HepG2 (cell line): ENCODE measurements around the gene ASF1B. TPM values are rescaled to one million over a fixed set of nuclear protein-coding genes. Genes with fewer than 3 reads are reported as not detected.

Experiments used
- BCL6 ChIP-seq: IDR thresholded peaks from 2 replicates; pipeline ENCODE4 v1.6.1; 2016; ENCODE audit warnings: missing genetic modification reagents, missing compliant biosample characterization
- EHMT2 ChIP-seq: fragments of 200-600 bp; sonication (generic); IDR thresholded peaks from 2 replicates; pipeline ENCODE4 v1.7.0; 2017; ENCODE audit warnings: antibody characterized with exemption, low read depth, low read length, borderline replicate concordance
- GATAD1 ChIP-seq: IDR thresholded peaks from 2 replicates; pipeline ENCODE4 v1.6.1; 2016; ENCODE audit warnings: missing genetic modification reagents, missing compliant biosample characterization
- GTF2F1 ChIP-seq: fragments of 150-350 bp; IDR thresholded peaks from 2 replicates; pipeline ENCODE4 v1.6.1; 2014; ENCODE audit warnings: low read length
- HDAC2 ChIP-seq: sonication (generic); formaldehyde crosslinking; IDR thresholded peaks from 2 replicates; pipeline ENCODE4 v1.4.0; 2020; ENCODE audit warnings: missing genetic modification reagents
- ISL2 ChIP-seq: sonication (generic); formaldehyde crosslinking; IDR thresholded peaks from 2 replicates; pipeline ENCODE4 v1.5.0; 2020; ENCODE audit warnings: missing genetic modification reagents
- MED8 ChIP-seq: sonication (generic); formaldehyde crosslinking; IDR thresholded peaks from 2 replicates; pipeline ENCODE4 v1.8.1; 2023; ENCODE audit warnings: mild to moderate bottlenecking, missing genetic modification reagents; ENCODE audit not compliant: insufficient replicate concordance
- MTA1 ChIP-seq: sonication (generic); formaldehyde crosslinking; IDR thresholded peaks from 2 replicates; pipeline ENCODE4 v1.4.0; 2020; ENCODE audit warnings: missing genetic modification reagents, mild to moderate bottlenecking, borderline replicate concordance
- SIX1 ChIP-seq: sonication (generic); formaldehyde crosslinking; IDR thresholded peaks from 2 replicates; pipeline ENCODE4 v1.4.0; 2020; ENCODE audit warnings: missing genetic modification reagents, borderline replicate concordance
- TBX3 ChIP-seq: fragments of 450-650 bp; IDR thresholded peaks from 2 replicates; pipeline ENCODE4 v1.6.1; 2017; ENCODE audit warnings: antibody characterized with exemption, mild to moderate bottlenecking, inconsistent platforms, borderline replicate concordance
- ZBTB1 ChIP-seq: sonication (generic); formaldehyde crosslinking; IDR thresholded peaks from 2 replicates; pipeline ENCODE4 v1.4.0; 2020; ENCODE audit warnings: missing genetic modification reagents, borderline replicate concordance
- ZC3H4 ChIP-seq: sonication (generic); formaldehyde crosslinking; IDR thresholded peaks from 2 replicates; pipeline ENCODE4 v1.4.0; 2020; ENCODE audit warnings: missing genetic modification reagents, borderline replicate concordance
- ZFP62 ChIP-seq: sonication (generic); formaldehyde crosslinking; IDR thresholded peaks from 2 replicates; pipeline ENCODE4 v1.4.0; 2020; ENCODE audit warnings: missing genetic modification reagents
- ZNF251 ChIP-seq: sonication (generic); formaldehyde crosslinking; IDR thresholded peaks from 2 replicates; pipeline ENCODE4 v1.9.0; 2021; ENCODE audit warnings: mild to moderate bottlenecking, missing genetic modification reagents
- ZNF253 ChIP-seq: sonication (generic); formaldehyde crosslinking; IDR thresholded peaks from 2 replicates; pipeline ENCODE4 v1.8.0; 2022; ENCODE audit warnings: mild to moderate bottlenecking, missing genetic modification reagents, borderline replicate concordance
- ZNF430 ChIP-seq: sonication (generic); formaldehyde crosslinking; IDR thresholded peaks from 2 replicates; pipeline ENCODE4 v1.9.0; 2021; ENCODE audit warnings: mild to moderate bottlenecking, missing genetic modification reagents
- ZNF431 ChIP-seq: sonication (generic); formaldehyde crosslinking; IDR thresholded peaks from 2 replicates; pipeline ENCODE4 v1.9.0; 2022; ENCODE audit warnings: missing genetic modification reagents, low read depth, mild to moderate bottlenecking, borderline replicate concordance
- ZNF577 ChIP-seq: sonication (generic); formaldehyde crosslinking; IDR thresholded peaks from 2 replicates; pipeline ENCODE4 v1.4.0; 2020; ENCODE audit warnings: mild to moderate bottlenecking, low read depth, missing genetic modification reagents, borderline replicate concordance
- ZNF737 ChIP-seq: sonication (generic); formaldehyde crosslinking; IDR thresholded peaks from 2 replicates; pipeline ENCODE4 v1.5.0; 2020; ENCODE audit warnings: missing genetic modification reagents, mild to moderate bottlenecking, borderline replicate concordance
- ZNF781 ChIP-seq: sonication (generic); formaldehyde crosslinking; IDR thresholded peaks from 2 replicates; pipeline ENCODE4 v1.5.1; 2020; ENCODE audit warnings: borderline replicate concordance, mild to moderate bottlenecking, missing genetic modification reagents; ENCODE audit errors: not compliant biosample characterization
- polyA plus RNA-seq, 8 experiments: library from polyadenylated mRNA; depleted of rRNA in 3 of 8; stranded (reverse) in 7 of 8; unstranded in 1 of 8; fragments of >200 nt; fragmentation: Illumina TruSeq in 4 of 8; extraction: Trizol in 4 of 8; gene quantifications; 2 replicates each; pipeline versions ENCODE4 v1.2.1 to v1.2.3, GENCODE V29; 2011 to 2016; ENCODE audit warnings: low read depth in 4 of 8, missing spikeins in 1 of 8, mixed read lengths in 1 of 8; ENCODE audit not compliant: insufficient read depth in 1 of 8
- total RNA-seq, 5 experiments: library from RNA; depleted of rRNA; stranded (reverse); fragments of >200 nt; fragmentation: Illumina TruSeq; extraction: Trizol; gene quantifications; 2 replicates each; pipeline ENCODE4 v1.2.3, GENCODE V29; 2016; ENCODE audit warnings: low read depth in 1 of 5
- TF ChIP-seq, protein P1 (sequence below), 2 experiments: fragments of 450-650 bp in 1 of 2; sonication (generic) in 1 of 2; formaldehyde crosslinking; IDR thresholded peaks; 2 replicates each; pipeline versions ENCODE4 v1.5.0 to v1.8.0; 2020 to 2022; ENCODE audit warnings: mild to moderate bottlenecking in 1 of 2, missing genetic modification reagents in 1 of 2
- TF ChIP-seq, protein P2 (sequence below): sonication (generic); formaldehyde crosslinking; conservative IDR thresholded peaks from 2 replicates; pipeline ENCODE4 v1.4.0; 2020; ENCODE audit warnings: mild to moderate bottlenecking, missing genetic modification reagents, moderate library complexity
- TF ChIP-seq, protein P3 (sequence below): sonication (generic); formaldehyde crosslinking; IDR thresholded peaks from 2 replicates; pipeline ENCODE4 v1.4.0; 2020; ENCODE audit warnings: missing genetic modification reagents
- TF ChIP-seq, protein P4 (sequence below): sonication (generic); formaldehyde crosslinking; IDR thresholded peaks from 2 replicates; pipeline ENCODE4 v1.4.0; 2020; ENCODE audit warnings: mild to moderate bottlenecking, missing genetic modification reagents

ASF1B gene
- total and polyA plus RNA-seq, 2 of the 13 experiments (the other 11 are each of a cell fraction or from before 2014, with no cell fraction given): 18.2 to 24.8 TPM

DNA sequence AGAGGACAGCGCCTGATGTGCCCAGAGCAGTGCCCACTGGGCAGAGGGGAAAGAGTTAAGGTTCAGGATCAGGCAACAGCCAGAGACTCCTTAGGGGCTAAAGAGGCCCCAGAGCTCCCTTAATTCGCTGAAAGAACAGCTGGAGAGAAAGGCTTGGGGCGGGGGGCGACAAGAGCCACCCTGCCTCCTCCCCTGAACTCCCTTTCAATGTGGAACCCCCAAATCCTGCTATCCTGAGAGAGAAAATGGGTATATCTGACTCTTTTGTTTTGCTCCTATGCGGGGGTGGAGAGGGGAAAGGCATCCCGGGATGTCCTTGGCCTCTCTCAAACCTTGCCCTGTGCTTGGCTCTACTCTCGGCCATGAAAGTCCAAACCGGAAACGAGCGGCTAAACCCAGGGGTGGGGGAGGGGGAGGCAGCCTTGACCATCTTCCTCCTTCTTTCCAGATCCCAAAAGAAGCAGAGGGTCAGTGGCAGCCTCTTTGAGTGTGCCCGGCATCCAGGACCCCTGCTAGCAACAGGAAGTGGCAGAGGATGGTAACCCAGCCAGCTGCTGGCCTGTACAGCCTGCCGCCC is 23.5 kb downstream of the ASF1B start (continued):
- TF ChIP-seq, protein P1, sequence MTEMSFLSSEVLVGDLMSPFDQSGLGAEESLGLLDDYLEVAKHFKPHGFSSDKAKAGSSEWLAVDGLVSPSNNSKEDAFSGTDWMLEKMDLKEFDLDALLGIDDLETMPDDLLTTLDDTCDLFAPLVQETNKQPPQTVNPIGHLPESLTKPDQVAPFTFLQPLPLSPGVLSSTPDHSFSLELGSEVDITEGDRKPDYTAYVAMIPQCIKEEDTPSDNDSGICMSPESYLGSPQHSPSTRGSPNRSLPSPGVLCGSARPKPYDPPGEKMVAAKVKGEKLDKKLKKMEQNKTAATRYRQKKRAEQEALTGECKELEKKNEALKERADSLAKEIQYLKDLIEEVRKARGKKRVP (CRISPR knock-in tag; IDR thresholded peaks at IDR 0.05): no peak
- TF ChIP-seq, protein P2, sequence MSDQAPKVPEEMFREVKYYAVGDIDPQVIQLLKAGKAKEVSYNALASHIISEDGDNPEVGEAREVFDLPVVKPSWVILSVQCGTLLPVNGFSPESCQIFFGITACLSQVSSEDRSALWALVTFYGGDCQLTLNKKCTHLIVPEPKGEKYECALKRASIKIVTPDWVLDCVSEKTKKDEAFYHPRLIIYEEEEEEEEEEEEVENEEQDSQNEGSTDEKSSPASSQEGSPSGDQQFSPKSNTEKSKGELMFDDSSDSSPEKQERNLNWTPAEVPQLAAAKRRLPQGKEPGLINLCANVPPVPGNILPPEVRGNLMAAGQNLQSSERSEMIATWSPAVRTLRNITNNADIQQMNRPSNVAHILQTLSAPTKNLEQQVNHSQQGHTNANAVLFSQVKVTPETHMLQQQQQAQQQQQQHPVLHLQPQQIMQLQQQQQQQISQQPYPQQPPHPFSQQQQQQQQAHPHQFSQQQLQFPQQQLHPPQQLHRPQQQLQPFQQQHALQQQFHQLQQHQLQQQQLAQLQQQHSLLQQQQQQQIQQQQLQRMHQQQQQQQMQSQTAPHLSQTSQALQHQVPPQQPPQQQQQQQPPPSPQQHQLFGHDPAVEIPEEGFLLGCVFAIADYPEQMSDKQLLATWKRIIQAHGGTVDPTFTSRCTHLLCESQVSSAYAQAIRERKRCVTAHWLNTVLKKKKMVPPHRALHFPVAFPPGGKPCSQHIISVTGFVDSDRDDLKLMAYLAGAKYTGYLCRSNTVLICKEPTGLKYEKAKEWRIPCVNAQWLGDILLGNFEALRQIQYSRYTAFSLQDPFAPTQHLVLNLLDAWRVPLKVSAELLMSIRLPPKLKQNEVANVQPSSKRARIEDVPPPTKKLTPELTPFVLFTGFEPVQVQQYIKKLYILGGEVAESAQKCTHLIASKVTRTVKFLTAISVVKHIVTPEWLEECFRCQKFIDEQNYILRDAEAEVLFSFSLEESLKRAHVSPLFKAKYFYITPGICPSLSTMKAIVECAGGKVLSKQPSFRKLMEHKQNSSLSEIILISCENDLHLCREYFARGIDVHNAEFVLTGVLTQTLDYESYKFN: peak; percentile 90
- TF ChIP-seq ZNF577 (CRISPR knock-in tag) (no peak), GTF2F1 (no peak), ZNF253 (CRISPR knock-in tag) (no peak), BCL6 (CRISPR knock-in tag) (no peak), ZBTB1 (no peak), MED8 (CRISPR knock-in tag) (no peak), EHMT2 (no peak), ZC3H4 (CRISPR knock-in tag) (no peak), ISL2 (no peak), MTA1 (0 out of 2 replicates have a peak, but pooled peaks have one; percentile 60), ZFP62 (CRISPR knock-in tag) (no peak), ZNF781 (CRISPR knock-in tag) (no peak), ZNF251 (CRISPR knock-in tag) (no peak), TBX3 (no peak), ZNF431 (CRISPR knock-in tag) (no peak), HDAC2 (CRISPR knock-in tag) (no peak), ZNF737 (CRISPR knock-in tag) (no peak), ZNF430 (CRISPR knock-in tag) (no peak), SIX1 (CRISPR knock-in tag) (no peak), GATAD1 (CRISPR knock-in tag) (0 out of 2 replicates have a peak, but pooled peaks have one; percentile 11)
- TF ChIP-seq, protein P3, sequence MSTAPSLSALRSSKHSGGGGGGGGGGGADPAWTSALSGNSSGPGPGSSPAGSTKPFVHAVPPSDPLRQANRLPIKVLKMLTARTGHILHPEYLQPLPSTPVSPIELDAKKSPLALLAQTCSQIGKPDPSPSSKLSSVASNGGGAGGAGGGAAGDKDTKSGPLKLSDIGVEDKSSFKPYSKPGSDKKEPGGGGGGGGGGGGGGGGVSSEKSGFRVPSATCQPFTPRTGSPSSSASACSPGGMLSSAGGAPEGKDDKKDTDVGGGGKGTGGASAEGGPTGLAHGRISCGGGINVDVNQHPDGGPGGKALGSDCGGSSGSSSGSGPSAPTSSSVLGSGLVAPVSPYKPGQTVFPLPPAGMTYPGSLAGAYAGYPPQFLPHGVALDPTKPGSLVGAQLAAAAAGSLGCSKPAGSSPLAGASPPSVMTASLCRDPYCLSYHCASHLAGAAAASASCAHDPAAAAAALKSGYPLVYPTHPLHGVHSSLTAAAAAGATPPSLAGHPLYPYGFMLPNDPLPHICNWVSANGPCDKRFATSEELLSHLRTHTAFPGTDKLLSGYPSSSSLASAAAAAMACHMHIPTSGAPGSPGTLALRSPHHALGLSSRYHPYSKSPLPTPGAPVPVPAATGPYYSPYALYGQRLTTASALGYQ (CRISPR knock-in tag): no peak
- TF ChIP-seq, protein P4, sequence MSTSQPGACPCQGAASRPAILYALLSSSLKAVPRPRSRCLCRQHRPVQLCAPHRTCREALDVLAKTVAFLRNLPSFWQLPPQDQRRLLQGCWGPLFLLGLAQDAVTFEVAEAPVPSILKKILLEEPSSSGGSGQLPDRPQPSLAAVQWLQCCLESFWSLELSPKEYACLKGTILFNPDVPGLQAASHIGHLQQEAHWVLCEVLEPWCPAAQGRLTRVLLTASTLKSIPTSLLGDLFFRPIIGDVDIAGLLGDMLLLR: no peak
